Stimulated activated CD8-positive, alpha-beta memory T cell treated with anti-CD3 and anti-CD28 coated beads, Interleukin-12 subunit alpha, Interleukin-12 subunit beta, amount 100 ng/mL, for 1 hour (primary cell): ENCODE data around the gene GCHFR.

Source experiments
- DNase-seq: peaks from one replicate; pipeline ENCODE4 v3.0.0-alpha.2; 2020; ENCODE audit warnings: low read depth

Gene GCHFR

GRCh38 chr15:40754883-40755811 lies 8.7 kb upstream of the GCHFR start, which contains the start of gene RMDN3:
Gene RMDN3, minus strand, starts transcription at chr15:40755254. Its CDS starts 471 bp downstream, at chr15:40754783.
- peak; percentile 83 for DNase-seq

GRCh38 chr15:40755812-40756208 lies 8.1 kb upstream of the GCHFR start:
- no peak for DNase-seq

GRCh38 chr15:40756938-40757337 lies 6.9 kb upstream of the GCHFR start:
- DNase-seq = no peak

- DNase-seq = no peak
These were observed 3.9 kb upstream of the GCHFR start for GRCh38 chr15:40759961-40760360.

- DNase-seq = no peak
These were observed 708 bp upstream of the GCHFR start for GRCh38 chr15:40762919-40763800.

- no peak for DNase-seq
These were observed 798 bp downstream of the GCHFR start for GRCh38 chr15:40764629-40765103.

GRCh38 chr15:40766194-40766815 lies 2.4 kb downstream of the GCHFR start:
- no peak for DNase-seq

GRCh38 chr15:40766906-40767837 lies 3.3 kb downstream of the GCHFR start:
- DNase-seq = no peak

GRCh38 chr15:40767838-40768500 lies 4.1 kb downstream of the GCHFR start:
- no peak for DNase-seq

- DNase-seq = no peak
These were observed 4.8 kb downstream of the GCHFR start for GRCh38 chr15:40768521-40769273.

GRCh38 chr15:40769274-40770146 lies 5.6 kb downstream of the GCHFR start, which contains the start of gene C15orf62:
Gene C15orf62, plus strand, starts transcription at chr15:40769980. Its CDS starts 516 bp downstream, at chr15:40770496.
- peak; percentile 44 for DNase-seq

GRCh38 chr15:40770147-40770721 lies 6.4 kb downstream of the GCHFR start:
- DNase-seq = no peak

- DNase-seq = no peak
These were observed 7.4 kb downstream of the GCHFR start for GRCh38 chr15:40771242-40771641.

GRCh38 chr15:40772014-40772413 lies 8.1 kb downstream of the GCHFR start:
- DNase-seq = no peak

- DNase-seq = no peak
These were observed 9.6 kb downstream of the GCHFR start for GRCh38 chr15:40773496-40773895.

GRCh38 chr15:40773902-40774301 lies 10.0 kb downstream of the GCHFR start:
- no peak for DNase-seq

- no peak for DNase-seq
These were observed 11.1 kb downstream of the GCHFR start for GRCh38 chr15:40775007-40775406.
